ENCODE measurements around the gene RELA.

The RELA gene

GRCh38 chr11:65618763-65619162 is 44.0 kb downstream of the RELA start:
- H3K36me3 ChIP-seq (ENCODE audit: insufficient read depth, low read length): peaks cover 8% of the 10 kb centered on the region; the same call in 1 of the 2 replicates
- H3K27me3 ChIP-seq (ENCODE audit: insufficient read depth, low read length): no peaks in the 10 kb centered on the region
- no peak overlapping the region for H2AFZ ChIP-seq (ENCODE audit: low read length, unreplicated experiment)
- H3K4me1 ChIP-seq (ENCODE audit: control insufficient read depth, insufficient read depth, low read length, unreplicated experiment): peaks cover 14% of the 10 kb centered on the region
- H3K27ac ChIP-seq (ENCODE audit: low read depth, low read length): no peak overlapping the region
- H3K79me2 ChIP-seq (ENCODE audit: control insufficient read depth, insufficient read depth, low read length, unreplicated experiment): peaks cover 42% of the 10 kb centered on the region
- H3K4me3 ChIP-seq (ENCODE audit: low read depth, low read length): no peak overlapping the region

- H3K36me3 ChIP-seq (ENCODE audit: insufficient read depth, low read length): peaks cover 8% of the 10 kb centered on the region; the same call in 1 of the 2 replicates
These were observed 44.5 kb downstream of the RELA start for GRCh38 chr11:65617990-65618751.

GRCh38 chr11:65617136-65617850 is 45.4 kb downstream of the RELA start:
- H3K4me1 ChIP-seq (ENCODE audit: control insufficient read depth, insufficient read depth, low read length, unreplicated experiment): peaks cover 22% of the 10 kb centered on the region
- H3K4me3 ChIP-seq (ENCODE audit: low read depth, low read length): peak overlapping the region; percentile 94
- H2AFZ ChIP-seq (ENCODE audit: low read length, unreplicated experiment): no peak overlapping the region
- H3K36me3 ChIP-seq (ENCODE audit: insufficient read depth, low read length): peaks cover 8% of the 10 kb centered on the region; the same call in 1 of the 2 replicates
- peaks cover 56% of the 10 kb centered on the region for H3K79me2 ChIP-seq (ENCODE audit: control insufficient read depth, insufficient read depth, low read length, unreplicated experiment)
- no peaks in the 10 kb centered on the region for H3K27me3 ChIP-seq (ENCODE audit: insufficient read depth, low read length)
- H3K27ac ChIP-seq (ENCODE audit: low read depth, low read length): no peak overlapping the region

More at GRCh38 chr11:65617990-65618751, 44.5 kb downstream of the RELA start:
- no peaks in the 10 kb centered on the region for H3K27me3 ChIP-seq (ENCODE audit: insufficient read depth, low read length)
- H3K4me3 ChIP-seq (ENCODE audit: low read depth, low read length): no peak overlapping the region
- peaks cover 14% of the 10 kb centered on the region for H3K4me1 ChIP-seq (ENCODE audit: control insufficient read depth, insufficient read depth, low read length, unreplicated experiment)
- peaks cover 47% of the 10 kb centered on the region for H3K79me2 ChIP-seq (ENCODE audit: control insufficient read depth, insufficient read depth, low read length, unreplicated experiment)
- H2AFZ ChIP-seq (ENCODE audit: low read length, unreplicated experiment): no peak overlapping the region
- no peak overlapping the region for H3K27ac ChIP-seq (ENCODE audit: low read depth, low read length)

- H3K27me3 ChIP-seq (ENCODE audit: insufficient read depth, low read length): no peaks in the 10 kb centered on the region
- 0 out of 2 replicates have a peak overlapping the region, but pooled peaks have one; percentile 7 for H3K27ac ChIP-seq (ENCODE audit: low read depth, low read length)
- peak overlapping the region; percentile 94 for H3K4me3 ChIP-seq (ENCODE audit: low read depth, low read length)
- no peak overlapping the region for H2AFZ ChIP-seq (ENCODE audit: low read length, unreplicated experiment)
- H3K4me1 ChIP-seq (ENCODE audit: control insufficient read depth, insufficient read depth, low read length, unreplicated experiment): peaks cover 29% of the 10 kb centered on the region
- peaks cover 8% of the 10 kb centered on the region; the same call in 1 of the 2 replicates for H3K36me3 ChIP-seq (ENCODE audit: insufficient read depth, low read length)
- H3K79me2 ChIP-seq (ENCODE audit: control insufficient read depth, insufficient read depth, low read length, unreplicated experiment): peaks cover 63% of the 10 kb centered on the region
These were observed 46.1 kb downstream of the RELA start for GRCh38 chr11:65616575-65617001.

GRCh38 chr11:65615950-65616574 is 46.7 kb downstream of the RELA start:
- Histone ChIP-seq H2AFZ (ENCODE audit: low read length, unreplicated experiment) (no peak overlapping the region), H3K27ac (ENCODE audit: low read depth, low read length) (peak overlapping the region; percentile 82), H3K79me2 (ENCODE audit: control insufficient read depth, insufficient read depth, low read length, unreplicated experiment) (peaks cover 67% of the 10 kb centered on the region), H3K4me3 (ENCODE audit: low read depth, low read length) (peak overlapping the region; percentile 94), H3K36me3 (ENCODE audit: insufficient read depth, low read length) (peaks cover 8% of the 10 kb centered on the region; the same call in 1 of the 2 replicates), H3K27me3 (ENCODE audit: insufficient read depth, low read length) (no peaks in the 10 kb centered on the region), H3K4me1 (ENCODE audit: control insufficient read depth, insufficient read depth, low read length, unreplicated experiment) (peaks cover 34% of the 10 kb centered on the region)

- Histone ChIP-seq H3K4me3 (ENCODE audit: low read depth, low read length) (peak within 1 kb of the TSS; percentile 94), H3K36me3 (ENCODE audit: insufficient read depth, low read length) (peaks cover 8% of the 10 kb centered on the region; the same call in 1 of the 2 replicates), H3K79me2 (ENCODE audit: control insufficient read depth, insufficient read depth, low read length, unreplicated experiment) (peaks cover 72% of the 10 kb centered on the region), H3K4me1 (ENCODE audit: control insufficient read depth, insufficient read depth, low read length, unreplicated experiment) (peaks cover 40% of the 10 kb centered on the region), H3K27me3 (ENCODE audit: insufficient read depth, low read length) (no peaks in the 10 kb centered on the region), H2AFZ (ENCODE audit: low read length, unreplicated experiment) (peak within 1 kb of the TSS; percentile 64), H3K27ac (ENCODE audit: low read depth, low read length) (peak within 1 kb of the TSS; percentile 82)
These were observed 47.3 kb downstream of the RELA start, which contains the start of gene PCNX3 for GRCh38 chr11:65615229-65615949. Gene PCNX3 (plus strand): TSS chr11:65615776. CDS start chr11:65616312, 536 bp downstream.

GRCh38 chr11:65613091-65613928 is 49.4 kb downstream of the RELA start:
- H3K4me3 ChIP-seq (ENCODE audit: low read depth, low read length): peak overlapping the region; percentile 81
- peak overlapping the region; percentile 82 for H3K27ac ChIP-seq (ENCODE audit: low read depth, low read length)
- H3K79me2 ChIP-seq (ENCODE audit: control insufficient read depth, insufficient read depth, low read length, unreplicated experiment): peaks cover 57% of the 10 kb centered on the region
- no peaks in the 10 kb centered on the region for H3K27me3 ChIP-seq (ENCODE audit: insufficient read depth, low read length)
- no peak overlapping the region for H2AFZ ChIP-seq (ENCODE audit: low read length, unreplicated experiment)
- H3K4me1 ChIP-seq (ENCODE audit: control insufficient read depth, insufficient read depth, low read length, unreplicated experiment): peaks cover 56% of the 10 kb centered on the region
- H3K36me3 ChIP-seq (ENCODE audit: insufficient read depth, low read length): no peaks in the 10 kb centered on the region

- peak overlapping the region; percentile 81 for H3K4me3 ChIP-seq (ENCODE audit: low read depth, low read length)
- peaks cover 56% of the 10 kb centered on the region for H3K4me1 ChIP-seq (ENCODE audit: control insufficient read depth, insufficient read depth, low read length, unreplicated experiment)
- H3K79me2 ChIP-seq (ENCODE audit: control insufficient read depth, insufficient read depth, low read length, unreplicated experiment): peaks cover 50% of the 10 kb centered on the region
- H3K36me3 ChIP-seq (ENCODE audit: insufficient read depth, low read length): no peaks in the 10 kb centered on the region
- H3K27ac ChIP-seq (ENCODE audit: low read depth, low read length): no peak overlapping the region
- no peaks in the 10 kb centered on the region for H3K27me3 ChIP-seq (ENCODE audit: insufficient read depth, low read length)
- H2AFZ ChIP-seq (ENCODE audit: low read length, unreplicated experiment): no peak overlapping the region
These were observed 50.0 kb downstream of the RELA start for GRCh38 chr11:65612691-65613090.

GRCh38 chr11:65611758-65612603 is 50.7 kb downstream of the RELA start:
- Histone ChIP-seq H3K36me3 (ENCODE audit: insufficient read depth, low read length) (no peaks in the 10 kb centered on the region), H3K4me3 (ENCODE audit: low read depth, low read length) (peak overlapping the region; percentile 81), H3K27me3 (ENCODE audit: insufficient read depth, low read length) (no peaks in the 10 kb centered on the region), H3K79me2 (ENCODE audit: control insufficient read depth, insufficient read depth, low read length, unreplicated experiment) (peaks cover 43% of the 10 kb centered on the region), H3K4me1 (ENCODE audit: control insufficient read depth, insufficient read depth, low read length, unreplicated experiment) (peaks cover 53% of the 10 kb centered on the region), H2AFZ (ENCODE audit: low read length, unreplicated experiment) (no peak overlapping the region), H3K27ac (ENCODE audit: low read depth, low read length) (no peak overlapping the region)
